Activated CD8-positive, alpha-beta memory T cell treated with anti-CD3 and anti-CD28 coated beads for 4 hours (primary cell): ENCODE data around the gene EPB41.
"Not testable (repeated sequence)": the region's sequence is repeated elsewhere in the genome, so short reads cannot be mapped to it uniquely, and the experiment has no call there.

ENCODE experiments used
- DNase-seq, 2 donors: peaks; one replicate each; pipeline ENCODE4 v3.0.0-alpha.2; 2020; ENCODE audit warnings: low read depth in 2 of 2

EPB41 gene

DNA sequence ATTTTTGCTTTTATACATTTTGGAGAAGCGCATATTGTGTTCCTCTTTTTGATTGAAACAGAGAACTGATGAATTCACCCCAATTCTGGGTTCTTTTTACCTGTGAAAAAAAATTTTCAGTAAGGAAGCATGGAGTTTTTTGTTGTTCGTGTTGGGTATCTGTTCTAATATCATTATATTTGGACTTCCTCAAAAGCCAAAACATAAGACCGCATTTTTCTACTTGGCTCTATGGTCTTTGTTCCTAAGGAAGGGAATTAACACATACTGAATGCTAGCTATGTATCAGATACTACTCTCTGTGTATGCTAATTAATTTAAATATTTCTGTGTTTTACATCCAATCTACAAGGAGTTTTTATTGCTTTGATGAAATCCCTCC lies 12.9 kb downstream of the EPB41 start:
- DNase-seq = no peak

GRCh38 chr1:28927648-28928313 lies 13.4 kb downstream of the EPB41 start:
- no peak for DNase-seq

- DNase-seq = no peak
Observed at GRCh38 chr1:28928314-28928941, 14.1 kb downstream of the EPB41 start.

GRCh38 chr1:28933277-28933676 lies 18.9 kb downstream of the EPB41 start:
- DNase-seq = no peak

DNA sequence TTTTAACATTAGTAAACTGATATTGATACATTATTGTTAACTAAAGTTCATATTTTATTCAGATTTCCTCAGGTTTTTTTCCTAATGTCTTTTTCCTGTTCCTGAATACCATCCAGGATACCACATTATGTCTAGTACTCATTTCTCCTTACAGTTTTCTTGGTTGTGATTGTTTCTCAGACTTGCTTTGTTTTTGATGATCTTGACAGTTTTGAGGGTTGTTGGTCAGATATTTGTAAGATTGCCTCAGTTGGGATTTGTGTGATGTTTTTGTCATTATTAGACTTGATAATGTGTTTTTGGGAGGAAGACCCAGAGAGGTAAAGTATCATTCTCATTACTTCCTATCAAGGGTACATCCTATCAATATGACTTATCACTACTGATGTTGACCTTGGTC lies 19.5 kb downstream of the EPB41 start:
- no peak for DNase-seq

- no peak for DNase-seq
Observed at GRCh38 chr1:28934676-28935075, 20.3 kb downstream of the EPB41 start.

- DNase-seq = no peak
Observed at GRCh38 chr1:28935293-28935692, 20.9 kb downstream of the EPB41 start.

DNA sequence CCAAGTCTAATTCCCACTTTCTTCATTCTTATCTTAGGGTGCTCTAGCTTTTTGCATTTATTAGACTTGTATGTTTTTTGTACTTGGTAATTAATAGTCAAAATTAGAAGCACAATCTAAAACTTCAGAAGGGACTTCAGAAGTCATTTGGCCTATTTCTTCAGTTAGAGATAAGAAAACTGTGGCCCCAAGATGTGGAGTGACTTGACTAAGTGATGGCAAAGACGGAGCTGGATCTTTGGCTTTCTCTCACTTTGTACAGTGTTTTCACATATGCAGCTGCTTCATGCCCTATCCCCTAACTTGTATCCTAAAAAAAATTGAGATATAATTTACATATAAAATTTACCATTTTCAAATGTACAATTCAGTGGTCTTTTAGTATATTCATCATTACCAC lies 21.7 kb downstream of the EPB41 start:
- DNase-seq = no peak

GRCh38 chr1:28936528-28936927 lies 22.2 kb downstream of the EPB41 start:
- DNase-seq = no peak

GRCh38 chr1:28943581-28943980 lies 29.2 kb downstream of the EPB41 start:
- DNase-seq = not testable (repeated sequence)

GRCh38 chr1:28950006-28950405 lies 35.6 kb downstream of the EPB41 start:
- DNase-seq = no peak

DNA sequence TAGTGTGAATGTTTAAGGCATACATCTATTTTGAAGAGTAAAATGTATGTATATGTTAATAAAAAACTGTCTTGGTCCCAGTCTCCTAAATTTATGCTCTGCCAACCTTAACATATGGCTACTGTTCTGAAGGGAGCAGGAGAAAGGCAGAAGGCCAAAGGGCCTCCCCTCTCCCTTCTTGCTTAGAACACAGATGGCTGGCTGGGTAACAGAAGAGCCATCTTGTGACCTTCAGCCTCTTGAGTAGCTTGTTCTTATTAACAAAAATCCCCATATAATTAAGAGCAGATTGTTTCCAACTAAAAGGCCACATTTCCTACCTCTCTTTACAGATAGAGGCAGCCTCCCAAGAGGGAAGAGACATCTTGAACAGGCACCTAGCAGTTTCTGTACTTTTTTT lies 36.1 kb downstream of the EPB41 start:
- no peak for DNase-seq

GRCh38 chr1:28954126-28954726 lies 39.9 kb downstream of the EPB41 start:
- DNase-seq = no peak

DNA sequence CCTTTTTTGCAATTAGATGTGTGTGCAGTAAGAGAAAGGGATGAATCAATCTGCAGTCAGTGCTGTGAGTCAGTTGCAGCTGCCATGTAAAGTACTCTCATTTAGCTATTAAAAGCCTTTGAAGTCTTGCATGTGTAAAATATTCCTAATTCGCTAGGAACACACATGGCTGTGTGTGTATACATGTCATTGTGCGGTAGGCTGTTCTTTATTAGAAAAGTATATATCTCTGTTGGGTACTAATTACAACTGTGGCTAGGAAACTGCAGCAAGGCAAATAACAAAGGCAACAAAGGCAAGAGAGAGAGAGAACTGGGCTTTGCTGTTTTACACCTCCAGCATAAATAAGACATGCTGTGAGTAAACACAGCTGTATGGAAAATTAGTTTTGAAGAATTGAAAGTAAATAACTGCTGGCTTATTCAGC lies 41.7 kb downstream of the EPB41 start:
- DNase-seq = no peak

DNA sequence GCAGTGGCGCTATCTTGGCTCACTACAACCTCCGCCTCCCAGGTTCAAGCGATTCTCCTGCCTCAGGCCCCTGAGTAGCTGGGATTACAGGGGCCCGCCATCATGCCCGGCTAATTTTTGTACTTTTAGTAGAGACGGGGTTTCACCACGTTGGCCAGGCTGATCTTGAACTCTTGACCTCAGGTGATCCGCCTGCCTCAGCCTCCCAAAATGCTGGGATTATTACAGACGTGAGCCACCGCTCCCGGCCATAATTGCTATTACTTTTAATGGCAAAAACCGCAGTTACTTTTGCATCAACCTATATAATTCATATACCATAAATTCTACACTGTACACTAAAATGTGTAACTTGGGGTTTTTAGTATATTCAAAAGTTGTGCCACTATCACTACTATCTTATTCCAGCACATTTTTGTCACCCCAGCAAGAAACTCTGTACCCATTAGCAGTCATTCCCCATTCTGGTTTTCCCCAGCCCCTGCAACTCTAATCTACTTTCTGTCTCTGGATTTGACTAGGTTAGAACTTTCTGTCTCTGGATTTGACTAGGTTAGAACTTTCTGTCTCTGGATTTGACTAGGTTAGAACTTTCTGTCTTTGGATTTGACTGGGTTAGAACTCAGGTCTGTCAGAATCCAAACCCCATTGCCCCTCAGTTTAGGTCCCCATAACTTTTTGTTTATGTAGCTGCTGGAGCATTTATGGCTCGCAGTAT lies 47.9 kb downstream of the EPB41 start:
- DNase-seq = not testable (repeated sequence)

- DNase-seq = no peak
Observed at GRCh38 chr1:28965271-28965870, 51.0 kb downstream of the EPB41 start.

DNA sequence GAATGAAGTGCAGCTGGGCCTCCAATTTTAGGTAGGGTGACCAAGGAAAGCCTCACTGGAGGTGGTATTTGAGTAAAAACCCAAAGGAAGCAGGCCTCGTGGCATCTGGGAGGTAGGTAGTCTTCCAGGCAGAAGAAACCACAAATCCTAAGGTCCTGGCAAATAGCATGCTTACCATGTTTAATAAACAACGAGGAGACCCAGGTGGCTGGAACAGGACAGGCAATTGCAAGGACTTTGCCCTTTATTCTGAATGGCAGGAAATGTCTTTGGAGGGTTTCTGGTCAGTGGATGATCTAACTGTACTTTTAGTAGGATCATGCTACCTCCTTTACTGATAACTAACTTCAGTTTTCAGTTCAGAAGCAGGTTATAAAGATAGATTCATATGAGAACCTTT lies 52.2 kb downstream of the EPB41 start:
- DNase-seq = no peak

DNA sequence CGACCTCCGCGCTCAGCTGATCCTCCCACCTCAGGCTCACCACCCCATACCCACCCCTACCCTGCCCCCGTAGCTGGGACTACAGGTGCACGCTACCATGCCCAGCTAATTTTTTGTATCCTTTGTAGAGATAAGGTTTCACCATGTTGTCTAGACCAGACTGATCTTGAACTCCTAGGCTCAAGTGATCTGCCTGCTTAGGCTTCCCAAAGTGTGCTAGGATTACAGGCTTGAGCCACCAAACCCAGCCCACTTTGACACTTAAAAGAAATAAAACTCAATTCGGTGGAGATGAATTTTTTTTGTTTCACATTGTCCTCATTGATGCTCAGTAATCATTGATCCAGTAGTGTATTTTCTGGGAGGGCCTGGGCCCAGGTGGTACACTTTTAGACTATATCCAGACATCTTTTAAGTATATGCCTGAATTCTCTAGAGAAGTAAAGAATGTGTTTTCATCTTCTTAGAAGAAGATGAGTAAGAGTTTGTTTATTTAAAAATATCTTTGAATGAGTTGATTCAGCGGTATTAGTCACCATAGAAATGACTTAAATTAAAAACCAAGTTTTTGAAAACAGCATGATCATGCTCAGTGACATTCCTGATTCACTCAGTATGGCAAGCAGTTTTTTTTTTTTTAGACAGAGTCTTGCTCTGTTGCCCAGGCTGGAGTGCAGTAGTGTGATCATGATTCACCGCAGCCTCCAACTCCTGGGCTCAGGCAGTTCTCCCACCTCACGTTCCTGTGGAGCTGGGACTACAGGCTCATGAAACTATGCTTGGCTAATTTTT lies 57.8 kb downstream of the EPB41 start:
- DNase-seq = no peak

GRCh38 chr1:28973596-28974421 lies 59.4 kb downstream of the EPB41 start:
- no peak for DNase-seq

GRCh38 chr1:28974432-28974831 lies 60.1 kb downstream of the EPB41 start:
- DNase-seq = no peak

GRCh38 chr1:28976248-28976647 lies 61.9 kb downstream of the EPB41 start:
- DNase-seq = no peak
